Measurements from ENCODE around the gene CR1.

GRCh38 chr1:207646944-207647579 is 151.1 kb downstream of the CR1 start:
- no peak for TF ChIP-seq CTCF (IDR thresholded peaks at IDR 0.05)
- no peak for TF ChIP-seq POLR2A (IDR thresholded peaks at IDR 0.05)
